HG02870 (cell line): ENCODE results near the gene SLC8A1.

Experiments used
- ATAC-seq: cut with Tn5 transposase; IDR thresholded peaks from one replicate; pipeline ENCODE4 v1.9.1; 2021; ENCODE audit warnings: mild to moderate bottlenecking, moderate library complexity; ENCODE audit not compliant: unreplicated experiment

The SLC8A1 gene

GRCh38 chr2:40358783-40359182 is 93.1 kb downstream of the SLC8A1 start:
- ATAC-seq: no peak

- no peak for ATAC-seq
Observed at GRCh38 chr2:40357667-40358066, 94.2 kb downstream of the SLC8A1 start.

- no peak for ATAC-seq
Observed at GRCh38 chr2:40355451-40355850, 96.4 kb downstream of the SLC8A1 start.

GRCh38 chr2:40353231-40353630 is 98.7 kb downstream of the SLC8A1 start:
- ATAC-seq: no peak

- ATAC-seq: no peak
Observed at GRCh38 chr2:40352703-40353099, 99.2 kb downstream of the SLC8A1 start.

GRCh38 chr2:40352041-40352702 is 99.7 kb downstream of the SLC8A1 start:
- no peak for ATAC-seq

- no peak for ATAC-seq
Observed at GRCh38 chr2:40348665-40349064, 103.2 kb downstream of the SLC8A1 start.

GRCh38 chr2:40348038-40348437 is 103.9 kb downstream of the SLC8A1 start:
- no peak for ATAC-seq

DNA sequence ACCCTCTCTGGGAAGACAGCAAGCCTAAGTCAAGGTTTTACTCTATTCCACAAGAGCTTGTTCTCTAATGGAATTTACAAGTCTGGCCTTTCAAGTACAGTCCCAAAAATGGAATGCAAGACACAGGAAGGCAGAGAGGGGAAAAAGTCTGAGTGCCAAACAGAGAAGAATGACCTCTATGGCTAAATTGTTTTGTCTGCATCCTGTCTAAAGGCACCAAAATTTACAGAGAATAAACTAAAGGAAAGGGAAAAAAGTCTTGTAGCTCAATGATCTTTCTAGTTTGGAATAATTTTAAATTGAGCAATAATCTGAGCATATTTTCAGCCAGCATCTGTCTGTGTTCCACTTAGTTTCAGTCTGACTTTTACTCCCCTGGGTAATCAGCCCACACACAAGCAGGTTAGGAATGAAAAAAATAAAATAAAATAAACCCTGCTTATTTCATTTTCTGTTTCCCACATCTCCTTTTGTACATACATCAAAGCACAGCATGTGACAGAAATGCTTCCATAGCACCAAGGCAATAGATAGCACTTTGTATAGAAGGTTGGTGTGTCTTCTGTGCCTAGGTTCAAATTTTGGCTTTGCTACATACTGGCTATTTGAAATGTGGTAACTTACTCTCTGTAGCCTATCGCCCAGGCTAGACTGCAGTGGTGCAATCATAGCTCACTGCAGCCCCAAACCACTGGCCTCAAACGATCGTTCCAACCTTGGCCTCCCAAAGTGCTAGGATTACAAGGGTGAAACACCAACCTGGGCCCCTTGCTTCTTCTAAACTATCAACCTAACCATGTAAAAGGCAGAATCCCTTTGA is 105.1 kb downstream of the SLC8A1 start:
- no peak for ATAC-seq

GRCh38 chr2:40344364-40344763 is 107.5 kb downstream of the SLC8A1 start:
- no peak for ATAC-seq

DNA sequence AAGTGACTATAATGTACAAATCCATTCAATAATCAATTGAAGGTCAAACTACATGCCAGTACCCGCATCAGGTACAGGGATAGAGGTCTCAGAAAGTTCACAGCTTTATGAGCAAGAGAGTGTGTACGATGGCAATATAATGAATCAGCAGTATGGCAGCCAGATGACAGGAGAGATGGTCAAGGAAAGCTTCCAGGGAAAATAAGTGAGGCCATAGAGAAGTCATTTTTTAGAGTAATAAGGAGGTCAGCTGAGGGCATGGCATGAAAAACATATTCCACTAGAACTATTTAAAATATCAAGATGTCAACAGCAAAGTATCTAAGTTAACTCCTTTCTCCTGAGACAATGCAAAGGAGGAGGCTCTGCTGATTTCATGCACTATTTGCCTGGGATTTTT is 108.0 kb downstream of the SLC8A1 start:
- no peak for ATAC-seq

DNA sequence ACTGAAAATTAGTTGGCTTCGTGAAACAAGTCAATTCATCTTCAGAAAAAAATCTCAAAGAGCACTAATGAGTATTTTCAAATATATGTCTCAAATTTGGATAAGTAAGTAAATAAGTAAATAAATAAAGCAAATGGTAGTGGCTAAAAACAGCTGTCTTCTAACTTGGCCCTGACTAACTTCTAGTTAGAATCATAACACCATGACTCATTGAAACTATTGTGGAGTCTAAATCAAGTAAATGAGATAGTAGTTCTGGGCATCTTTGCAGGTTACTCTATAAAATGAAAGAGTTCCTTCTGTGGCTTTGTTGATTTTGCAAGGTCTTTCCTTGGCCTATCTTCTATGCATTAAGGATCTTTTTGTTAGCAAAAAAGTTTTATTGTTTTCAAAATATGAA is 110.7 kb downstream of the SLC8A1 start:
- no peak for ATAC-seq

- ATAC-seq: no peak
Observed at GRCh38 chr2:40339026-40339425, 112.9 kb downstream of the SLC8A1 start.

DNA sequence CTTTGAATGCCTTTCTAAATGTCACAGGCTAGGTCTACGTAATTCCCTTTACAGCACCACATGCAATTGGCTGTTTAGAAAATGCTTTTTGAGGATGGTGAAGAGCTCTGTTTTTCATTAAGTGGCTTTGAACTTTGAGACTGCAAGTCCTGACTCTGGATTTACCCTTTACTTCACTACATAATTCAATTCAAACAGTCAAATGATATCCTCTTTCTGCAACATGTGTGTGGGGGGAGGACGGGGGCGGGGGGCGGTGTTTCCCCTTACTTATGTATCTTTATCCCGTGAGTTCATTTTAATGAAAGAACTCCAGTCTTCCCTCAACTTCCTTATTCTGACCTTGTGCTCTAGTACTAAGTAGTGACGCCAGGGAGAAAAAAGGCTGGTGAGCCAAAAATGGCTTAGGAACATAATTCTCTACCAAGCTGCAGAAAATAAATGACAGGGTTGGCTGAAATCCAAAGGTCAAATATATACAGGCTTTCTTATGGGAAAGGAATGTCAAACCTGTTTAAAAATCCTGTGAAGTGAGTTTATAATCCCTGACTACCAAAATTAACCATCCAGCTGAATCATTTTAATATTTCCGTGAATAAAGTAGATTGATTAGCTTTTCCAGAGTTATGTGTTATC is 119.6 kb downstream of the SLC8A1 start:
- ATAC-seq: no peak

DNA sequence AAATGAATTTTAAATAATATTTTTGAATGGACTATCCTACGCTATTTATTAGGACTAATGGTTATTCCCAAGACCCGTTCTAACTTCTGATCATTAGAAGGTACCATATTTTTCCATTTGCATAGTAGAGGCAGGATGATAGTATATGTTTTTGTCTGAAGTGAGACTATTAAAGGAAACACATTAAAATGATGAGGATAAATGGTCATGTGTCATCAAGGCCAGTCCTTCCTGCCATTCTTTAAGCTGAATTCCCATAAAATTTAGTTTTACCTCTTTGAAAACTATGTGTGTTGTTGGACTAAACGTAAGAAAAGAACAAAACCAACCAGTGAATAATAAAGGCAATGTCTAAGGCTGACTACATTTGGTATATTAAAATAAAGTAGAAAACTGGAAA is 121.8 kb downstream of the SLC8A1 start:
- ATAC-seq: no peak

DNA sequence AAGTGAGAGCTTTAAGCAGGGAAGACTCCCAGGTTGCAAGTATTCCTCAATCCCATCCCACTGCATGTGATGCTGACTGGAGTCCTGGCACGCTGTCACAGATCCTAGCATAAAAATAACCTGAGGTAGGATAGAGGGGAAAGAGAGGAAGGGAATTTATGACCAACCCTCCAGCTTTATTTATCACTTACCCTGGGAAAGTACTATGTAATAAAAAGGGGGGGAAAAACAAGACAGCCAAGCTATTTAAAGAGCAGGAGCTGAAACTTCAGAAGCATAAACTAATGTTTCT is 122.2 kb downstream of the SLC8A1 start:
- ATAC-seq: no peak

DNA sequence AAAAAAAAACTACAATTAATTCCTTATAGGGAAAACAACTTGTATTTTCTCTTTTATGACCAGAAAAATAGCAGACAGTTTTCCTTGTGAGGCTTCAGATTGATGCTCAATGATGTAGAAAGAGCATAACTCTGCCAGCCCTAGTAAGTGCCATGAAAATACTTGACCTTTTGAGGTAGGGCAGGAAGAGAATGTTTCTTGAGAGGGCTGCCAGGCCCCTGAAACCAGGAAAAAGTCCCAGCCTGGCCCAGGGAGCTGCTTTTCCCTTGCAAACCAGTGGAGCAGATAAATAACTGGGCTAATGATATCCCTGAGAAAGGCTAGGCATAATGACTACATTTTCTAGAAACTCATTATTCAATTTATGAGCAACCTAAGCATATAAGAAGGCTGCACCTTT is 126.8 kb downstream of the SLC8A1 start:
- ATAC-seq: no peak

DNA sequence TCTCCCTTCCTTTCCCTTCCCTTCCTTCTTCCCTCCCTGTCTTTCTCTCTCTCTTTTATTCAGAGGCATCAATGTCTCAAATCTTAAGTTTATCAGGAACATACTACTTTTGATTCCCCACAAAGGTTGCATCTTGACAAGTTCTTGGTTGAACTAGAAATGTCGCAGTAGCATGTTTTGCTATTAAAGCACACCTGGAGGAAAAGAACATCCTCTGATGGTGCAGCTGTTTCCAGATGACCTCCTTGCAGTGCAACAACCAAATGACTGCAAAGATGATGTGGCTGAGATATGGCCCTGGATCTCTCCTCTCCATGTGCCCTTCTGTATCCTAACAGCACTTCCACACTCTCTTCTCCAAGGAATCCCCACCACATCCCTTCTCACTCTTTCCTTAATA is 127.2 kb downstream of the SLC8A1 start:
- no peak for ATAC-seq

DNA sequence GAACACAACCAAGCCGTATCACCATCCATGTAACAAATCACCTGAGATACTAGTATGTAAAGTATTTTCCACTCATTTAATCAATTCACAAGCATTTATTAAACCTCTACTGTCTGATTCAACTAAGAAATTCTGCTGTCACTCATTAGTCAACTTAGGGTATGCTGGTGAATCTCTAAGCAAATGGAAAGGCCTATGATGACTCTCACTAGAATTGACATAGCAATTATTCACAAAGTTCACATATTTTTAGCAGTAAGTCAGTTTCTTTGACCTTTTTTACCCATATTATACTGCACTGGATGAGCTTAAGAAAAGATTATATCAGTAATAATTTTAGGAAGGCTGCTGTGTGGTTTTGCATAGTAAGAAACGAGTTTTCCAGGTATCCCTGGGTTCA is 130.1 kb downstream of the SLC8A1 start:
- ATAC-seq: no peak

DNA sequence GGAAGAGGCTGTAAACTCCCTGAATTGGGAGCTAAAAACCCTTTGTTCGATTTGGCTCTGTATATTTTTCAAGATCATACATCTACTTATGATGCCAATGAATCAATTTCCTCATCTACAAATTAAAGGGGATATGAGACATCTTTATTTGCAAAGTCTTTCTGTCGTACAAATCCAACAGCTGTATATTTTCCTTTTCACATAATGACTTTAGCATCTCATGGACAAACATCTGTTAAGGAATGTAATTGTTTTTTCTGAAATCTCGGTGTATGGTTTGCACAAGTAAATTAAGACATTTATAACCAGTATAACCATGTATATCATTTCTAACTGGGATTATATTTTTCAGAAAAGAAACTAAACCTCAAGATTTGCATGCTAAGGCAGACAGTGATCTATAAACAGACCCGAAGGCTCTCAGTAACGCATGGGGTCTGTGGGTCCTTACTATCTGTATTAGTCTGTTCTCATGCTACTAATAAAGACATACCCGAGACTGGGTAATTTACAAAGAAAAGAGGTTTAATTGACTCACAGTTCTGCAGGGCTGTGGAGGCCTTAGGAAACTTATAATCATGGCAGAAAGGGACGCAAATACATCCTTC is 130.8 kb downstream of the SLC8A1 start:
- no peak for ATAC-seq

DNA sequence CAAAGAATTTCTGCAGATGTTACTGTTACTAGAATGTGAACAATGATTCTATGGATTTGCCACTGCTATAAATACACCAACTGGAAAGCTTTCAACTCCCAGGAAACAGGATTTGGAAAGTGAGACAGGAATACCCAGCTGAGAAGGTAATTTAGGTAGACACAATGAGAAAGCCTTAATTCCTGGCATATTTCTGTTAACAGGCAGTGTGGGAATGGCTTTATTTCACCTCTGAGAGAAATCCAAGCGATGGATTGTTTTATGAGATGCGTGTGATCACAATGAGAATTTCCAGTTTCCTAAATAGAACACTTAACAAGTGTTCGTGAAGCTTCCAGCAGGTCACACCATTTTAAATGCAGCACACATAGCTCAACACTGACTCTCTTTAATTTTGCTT is 133.0 kb downstream of the SLC8A1 start:
- no peak for ATAC-seq

GRCh38 chr2:40317761-40318160 is 134.1 kb downstream of the SLC8A1 start:
- no peak for ATAC-seq
